Limb (tissue), 2 donors: ENCODE results near the gene RHBDF1.

Source experiments
- DNase-seq, 2 donors: peaks; one replicate each; pipeline ENCODE4 v3.0.0-alpha.2; 2016; ENCODE audit errors: extremely low spot score in 2 of 2

Gene RHBDF1, protein sequence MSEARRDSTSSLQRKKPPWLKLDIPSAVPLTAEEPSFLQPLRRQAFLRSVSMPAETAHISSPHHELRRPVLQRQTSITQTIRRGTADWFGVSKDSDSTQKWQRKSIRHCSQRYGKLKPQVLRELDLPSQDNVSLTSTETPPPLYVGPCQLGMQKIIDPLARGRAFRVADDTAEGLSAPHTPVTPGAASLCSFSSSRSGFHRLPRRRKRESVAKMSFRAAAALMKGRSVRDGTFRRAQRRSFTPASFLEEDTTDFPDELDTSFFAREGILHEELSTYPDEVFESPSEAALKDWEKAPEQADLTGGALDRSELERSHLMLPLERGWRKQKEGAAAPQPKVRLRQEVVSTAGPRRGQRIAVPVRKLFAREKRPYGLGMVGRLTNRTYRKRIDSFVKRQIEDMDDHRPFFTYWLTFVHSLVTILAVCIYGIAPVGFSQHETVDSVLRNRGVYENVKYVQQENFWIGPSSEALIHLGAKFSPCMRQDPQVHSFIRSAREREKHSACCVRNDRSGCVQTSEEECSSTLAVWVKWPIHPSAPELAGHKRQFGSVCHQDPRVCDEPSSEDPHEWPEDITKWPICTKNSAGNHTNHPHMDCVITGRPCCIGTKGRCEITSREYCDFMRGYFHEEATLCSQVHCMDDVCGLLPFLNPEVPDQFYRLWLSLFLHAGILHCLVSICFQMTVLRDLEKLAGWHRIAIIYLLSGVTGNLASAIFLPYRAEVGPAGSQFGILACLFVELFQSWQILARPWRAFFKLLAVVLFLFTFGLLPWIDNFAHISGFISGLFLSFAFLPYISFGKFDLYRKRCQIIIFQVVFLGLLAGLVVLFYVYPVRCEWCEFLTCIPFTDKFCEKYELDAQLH

DNA sequence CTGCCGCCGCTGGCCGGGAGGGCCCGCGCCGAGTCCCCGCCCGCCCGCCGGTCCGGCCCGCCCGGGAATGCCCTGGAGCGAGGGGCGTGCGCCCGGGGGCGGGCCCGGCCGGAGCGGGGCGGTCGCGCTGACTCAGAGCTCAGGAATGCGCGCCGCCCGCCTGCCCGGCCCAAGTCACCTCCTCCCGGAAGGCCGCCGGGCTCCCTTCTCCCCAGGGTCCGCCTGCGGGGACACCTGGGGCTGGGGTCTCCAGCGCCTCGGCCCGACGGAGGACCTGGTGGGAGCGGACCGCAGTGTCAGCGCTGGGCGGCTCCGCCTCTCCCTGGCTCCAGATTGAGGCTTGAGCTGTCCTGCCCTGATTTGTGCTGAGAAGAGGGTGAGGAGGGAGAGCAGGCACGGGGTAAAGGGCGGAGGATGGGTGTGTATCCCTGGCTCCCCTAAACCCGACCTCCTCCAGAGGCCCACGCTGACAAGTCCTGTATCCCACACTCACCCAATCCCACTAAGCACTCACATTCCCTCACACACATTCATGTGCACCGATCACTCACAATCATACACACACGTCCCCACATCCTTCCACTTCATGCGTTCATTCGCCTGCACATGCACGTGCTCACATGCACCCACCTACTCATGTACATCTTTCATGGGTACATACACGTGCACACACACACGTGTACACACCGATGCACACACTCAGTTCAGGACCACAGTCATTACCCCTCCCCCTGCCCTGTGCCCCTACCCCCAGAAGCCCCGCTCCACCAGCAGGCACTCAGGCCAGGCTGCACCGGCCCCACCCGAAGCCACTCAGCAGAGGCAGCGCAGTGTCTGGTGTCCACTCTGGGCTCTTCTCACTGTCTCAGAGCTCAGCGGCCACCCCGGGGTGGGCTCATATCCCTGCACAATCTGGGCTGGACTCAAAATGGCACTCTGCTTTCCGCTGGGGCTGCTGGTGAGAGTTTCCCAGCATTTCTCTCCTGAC lies at the start of gene RHBDF1:
Gene RHBDF1 (minus strand): TSS at position 71 of the 988 bp plus-strand sequence. CDS start 7,616 bp downstream, outside the sequence.
- peak; percentile 66 to 79 for DNase-seq

DNA sequence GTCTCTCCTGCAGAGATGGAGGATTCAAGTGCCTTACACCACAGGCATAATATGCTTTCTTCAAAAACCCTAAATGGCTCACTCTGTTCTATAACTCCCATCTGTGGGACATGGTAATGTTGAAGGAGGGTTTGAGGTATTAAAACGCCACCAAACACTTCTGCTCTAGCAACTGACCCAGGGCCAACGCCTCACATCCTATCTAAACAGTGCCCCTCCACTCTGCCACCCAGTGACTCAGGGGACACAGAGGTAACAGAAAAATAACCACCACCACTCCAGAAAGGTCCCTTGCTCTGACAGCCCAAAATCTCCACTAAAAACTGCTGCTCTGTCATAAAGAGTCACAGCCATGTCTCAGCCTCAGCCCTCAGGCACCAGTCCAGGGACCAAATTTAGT lies 48.3 kb upstream of the RHBDF1 start:
- no peak for DNase-seq

DNA sequence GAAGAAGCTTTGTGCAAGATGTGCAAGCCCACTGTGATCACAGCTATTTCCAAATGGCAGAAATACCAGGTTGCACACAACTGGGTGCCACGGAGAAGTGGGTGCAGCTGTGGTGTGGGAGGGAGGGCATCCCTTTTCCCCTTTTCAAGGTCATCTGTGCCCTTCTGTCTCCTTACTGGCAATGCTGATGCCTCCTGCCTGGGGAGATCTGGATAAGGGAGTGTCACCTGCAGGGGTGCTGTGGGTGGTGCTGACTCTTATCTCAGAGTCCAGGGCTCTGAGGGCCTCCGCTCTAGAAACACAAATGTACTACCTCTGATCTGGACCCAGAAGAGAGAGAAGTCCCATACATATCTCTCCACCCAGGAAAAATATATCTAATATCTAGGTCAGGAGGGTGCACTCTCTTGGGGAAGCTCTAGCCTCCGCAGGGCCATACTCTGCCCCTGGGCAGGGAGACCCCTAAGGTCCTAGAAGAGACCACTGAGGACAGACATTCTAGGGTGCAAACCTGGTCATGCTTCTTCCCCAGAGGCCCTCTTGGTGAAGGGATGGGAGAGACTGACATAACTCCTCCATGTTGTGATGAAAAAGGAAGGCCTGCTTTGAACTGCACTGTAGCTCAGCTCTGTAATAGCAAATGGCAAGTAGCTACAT lies 47.5 kb upstream of the RHBDF1 start:
- DNase-seq = no peak

DNA sequence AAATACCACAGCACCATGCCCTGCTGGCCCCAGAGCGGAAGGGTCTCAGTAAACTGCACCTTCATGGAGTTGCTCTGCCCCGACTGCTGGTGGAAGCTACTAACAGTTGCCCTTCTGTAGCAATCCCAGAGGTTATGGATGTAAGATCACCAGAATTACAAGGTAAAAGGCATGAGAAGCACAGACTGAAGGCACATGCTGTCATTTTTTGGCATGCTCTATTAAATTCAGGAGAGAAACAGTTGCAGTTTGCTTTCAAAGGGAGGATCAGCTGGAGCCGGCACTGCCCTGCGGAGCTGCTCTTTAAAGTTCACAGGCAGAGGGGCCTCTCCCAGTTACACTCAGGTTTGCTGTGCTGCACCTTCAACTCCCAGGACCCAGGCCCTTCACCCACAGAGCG lies 46.9 kb upstream of the RHBDF1 start:
- DNase-seq = no peak

DNA sequence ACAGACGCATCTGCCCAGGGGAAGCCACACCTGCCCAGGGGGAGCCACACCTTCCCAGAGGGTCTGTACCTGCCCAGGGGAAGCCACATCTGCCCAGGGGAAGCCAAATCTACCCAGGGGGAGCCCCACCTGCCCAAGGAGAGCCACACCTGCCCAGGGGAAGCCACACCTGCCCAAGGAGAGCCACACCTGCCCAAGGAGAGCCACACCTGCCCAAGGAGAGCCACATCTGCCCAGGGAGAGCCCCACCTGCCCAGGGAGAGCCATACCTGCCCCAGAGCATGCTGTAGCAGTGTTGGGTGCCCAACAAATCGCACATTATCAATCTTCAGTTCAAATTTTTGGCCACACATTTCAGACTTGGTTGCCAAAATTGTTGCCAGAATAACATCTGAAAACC lies 46.4 kb upstream of the RHBDF1 start:
- no peak for DNase-seq

DNA sequence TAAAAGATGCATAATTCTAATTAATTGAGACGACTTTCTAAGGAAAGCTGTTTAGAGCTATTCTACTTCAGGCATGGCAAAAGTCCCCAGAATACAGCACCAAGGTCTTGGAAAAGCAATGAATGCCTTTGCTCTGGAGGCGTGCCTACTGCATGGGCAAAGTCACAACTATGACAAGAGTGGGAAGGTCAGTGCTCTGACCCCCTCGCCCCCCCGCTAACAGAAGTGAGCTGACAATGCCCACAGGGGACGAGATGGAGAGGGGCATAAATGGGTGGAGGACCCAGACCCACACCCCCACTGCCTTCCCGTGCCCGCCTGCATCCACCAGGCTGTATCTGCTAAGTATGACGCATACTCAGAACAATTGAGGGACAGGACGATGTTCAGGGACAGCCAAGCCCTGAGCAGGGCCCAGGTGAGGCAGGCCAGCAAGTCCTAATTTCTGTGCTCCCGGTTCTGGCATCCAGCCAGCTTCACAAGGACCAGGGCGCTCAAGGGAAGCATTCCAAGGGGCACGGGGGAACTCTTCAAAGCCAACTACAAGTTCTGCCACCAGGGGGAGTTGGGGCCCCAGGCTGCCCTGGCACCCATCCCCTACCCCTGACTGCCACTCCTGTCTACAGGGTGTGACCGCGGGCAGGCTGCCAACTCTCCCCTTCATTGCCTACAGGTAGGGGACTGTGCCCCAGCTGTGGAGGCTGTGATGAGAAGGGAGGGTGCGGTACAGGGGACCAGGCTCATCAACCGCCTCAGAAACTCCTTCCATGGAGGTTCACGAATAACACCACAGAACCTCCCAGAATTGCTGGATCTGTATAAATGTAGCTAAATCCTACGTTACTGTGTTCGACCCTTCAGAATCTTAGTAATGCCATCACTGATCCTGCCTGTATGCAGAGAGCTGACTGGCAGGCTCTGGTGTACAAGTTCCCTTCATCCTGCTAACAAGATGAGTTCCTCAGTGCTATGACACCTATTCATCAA lies 45.2 kb upstream of the RHBDF1 start:
- peak; percentile 6 to 66 for DNase-seq

DNA sequence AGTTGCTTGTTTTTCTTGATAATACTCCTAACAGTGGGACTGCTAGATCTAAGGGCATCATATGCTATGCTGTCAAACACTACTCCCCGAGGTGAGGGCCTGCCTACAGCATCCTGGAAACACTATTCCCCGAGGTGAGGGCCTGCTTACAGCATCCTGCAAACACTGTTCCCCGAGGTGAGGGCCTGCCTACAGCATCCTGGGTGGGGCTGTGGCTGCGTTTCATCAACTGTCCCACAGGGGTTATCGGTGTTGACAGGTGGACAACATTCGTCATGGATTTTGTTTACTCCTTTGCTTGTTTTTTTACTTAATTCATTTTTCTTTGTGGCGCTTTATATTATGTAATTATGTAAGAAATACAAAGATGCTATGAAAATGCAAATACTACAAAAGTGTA lies 43.6 kb upstream of the RHBDF1 start:
- DNase-seq = no peak

DNA sequence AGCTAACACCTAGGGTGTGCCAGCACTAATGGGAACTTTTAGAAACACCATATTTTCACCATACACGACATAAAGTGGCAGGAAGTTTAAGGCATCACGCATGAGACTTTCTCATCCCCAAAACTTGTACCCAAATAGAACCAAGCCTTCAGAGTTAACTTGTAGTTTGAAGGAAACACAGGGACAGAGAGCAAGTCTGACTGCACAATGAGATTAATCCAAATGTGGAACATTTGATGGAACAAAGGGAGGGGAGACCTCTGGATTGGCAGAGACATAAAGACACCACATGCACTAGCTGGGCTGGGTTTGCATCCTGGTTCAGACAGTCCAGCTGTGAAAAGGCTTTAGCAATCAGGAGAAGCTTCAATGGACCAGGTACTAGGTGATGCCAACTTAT lies 41.9 kb upstream of the RHBDF1 start:
- no peak for DNase-seq

DNA sequence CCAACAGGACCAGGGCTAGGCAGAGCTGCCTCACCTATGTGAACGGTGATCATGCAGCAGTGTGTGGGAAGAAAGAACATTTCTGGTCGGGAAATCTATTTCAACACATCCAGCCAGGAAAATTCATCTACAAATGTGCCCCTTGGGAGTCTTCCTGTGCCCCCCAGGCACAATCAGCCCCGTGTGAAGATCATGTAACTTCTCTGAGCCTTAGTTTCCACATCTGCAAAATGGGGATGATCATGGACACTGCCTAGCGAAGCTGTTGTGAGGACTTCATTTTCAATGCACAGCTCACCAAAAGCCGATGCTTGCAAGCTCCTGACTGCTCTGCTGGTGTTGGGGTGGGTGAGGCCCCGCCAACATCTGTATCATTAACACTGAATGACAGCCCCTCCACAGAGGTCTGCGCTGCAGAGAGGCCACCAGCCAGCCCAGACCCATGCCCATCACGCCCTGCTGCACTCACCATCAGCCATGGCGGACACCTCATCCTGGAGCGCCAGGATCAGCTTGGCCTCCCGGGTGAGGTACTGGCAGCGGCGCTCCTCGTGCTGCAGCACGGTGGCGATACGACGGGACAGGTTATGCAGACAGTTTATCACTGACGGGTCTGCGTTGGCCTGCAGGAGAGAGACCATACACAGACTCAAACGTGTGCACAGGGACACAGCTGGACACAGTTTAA lies 39.9 kb upstream of the RHBDF1 start:
- DNase-seq = no peak

DNA sequence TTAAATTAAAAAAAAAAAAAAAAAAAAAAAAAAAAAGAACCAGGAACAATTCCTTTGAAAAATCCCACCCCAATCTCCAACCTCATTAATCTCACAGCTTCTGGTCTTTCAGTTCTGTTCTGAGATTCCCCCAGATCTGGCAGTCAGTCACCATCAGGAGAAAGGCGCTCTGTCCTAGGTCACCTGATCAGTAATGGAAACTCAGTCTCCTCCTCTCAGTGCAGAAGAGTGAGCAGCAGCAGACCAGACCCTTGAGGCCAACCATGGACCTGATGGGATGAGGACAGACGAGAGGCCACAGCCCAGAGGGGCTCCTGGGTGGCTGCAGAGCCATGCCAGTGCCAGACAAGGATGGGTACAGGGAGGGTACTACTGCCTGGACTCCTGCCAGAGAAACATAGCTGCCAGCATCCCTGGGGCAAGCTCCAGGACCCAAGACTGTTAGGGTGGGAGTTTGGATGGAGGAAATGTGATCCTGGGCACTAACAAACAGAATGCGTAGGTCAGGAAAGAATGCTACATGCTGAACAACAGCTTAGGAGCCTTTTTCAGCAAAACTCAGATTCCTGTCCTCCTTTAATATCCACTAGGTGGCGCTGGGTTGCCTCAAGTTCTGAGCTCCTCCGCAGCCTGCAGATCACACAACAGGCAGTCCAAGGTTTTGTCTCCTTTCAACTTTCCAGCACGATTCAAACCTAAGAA lies 34.3 kb upstream of the RHBDF1 start:
- peak; percentile 62 to 82 for DNase-seq

DNA sequence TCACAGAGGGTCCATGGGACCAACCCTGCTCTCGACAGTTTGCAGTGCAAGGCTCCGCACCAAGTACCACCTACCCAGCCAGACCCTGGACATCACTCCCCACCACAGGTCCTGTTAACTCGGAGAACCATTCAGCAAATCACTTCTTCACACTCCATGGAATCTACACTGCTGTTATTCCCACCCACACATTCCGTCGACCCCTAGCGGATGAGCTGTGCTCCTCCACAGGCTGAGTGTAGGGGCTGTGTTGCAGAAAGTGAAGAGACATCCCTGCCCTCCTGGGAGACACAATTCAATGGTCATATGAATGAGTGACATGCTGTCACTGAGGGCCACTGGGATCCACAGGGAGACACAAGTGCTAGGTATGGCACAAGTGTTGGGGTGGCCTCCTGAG lies 33.1 kb upstream of the RHBDF1 start:
- DNase-seq = no peak

DNA sequence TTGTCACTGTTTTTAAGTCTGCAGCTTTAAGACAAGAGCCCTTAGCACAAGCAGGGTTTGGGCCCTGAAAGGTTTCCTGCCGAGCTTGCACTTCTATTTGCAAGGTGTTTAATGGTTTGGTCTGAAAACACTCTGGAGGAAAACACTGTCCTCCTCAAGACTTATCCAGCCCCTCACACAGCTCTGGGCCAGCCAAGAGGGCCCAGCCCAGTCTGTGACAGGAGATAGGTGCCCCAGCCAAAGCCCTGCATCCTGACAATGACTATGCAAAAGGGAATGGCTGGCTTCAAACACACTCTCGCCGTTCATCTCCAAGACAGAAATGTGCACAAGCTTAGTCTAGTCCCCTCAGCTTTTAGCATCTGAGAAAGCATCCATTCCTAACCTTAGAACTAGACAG lies 32.5 kb upstream of the RHBDF1 start:
- no peak for DNase-seq

DNA sequence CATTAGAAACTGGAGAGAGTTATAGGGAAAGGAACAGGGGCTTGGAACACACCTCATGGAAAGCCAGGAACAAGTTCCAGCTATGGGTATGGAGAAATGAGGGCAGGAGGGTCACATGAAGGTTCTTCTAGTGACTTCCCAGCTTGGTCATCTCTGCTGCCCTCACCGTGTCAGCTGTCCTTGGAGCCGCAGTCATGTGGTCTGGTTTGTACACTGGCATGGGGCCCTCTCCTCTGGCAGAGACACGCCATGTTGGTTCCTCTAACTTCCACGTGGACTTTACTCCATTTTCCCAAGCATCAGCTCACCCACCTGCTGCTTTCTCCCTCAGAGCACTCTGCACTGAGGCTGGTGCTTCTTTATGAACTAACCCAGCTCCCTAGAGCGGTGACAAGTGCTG lies 31.9 kb upstream of the RHBDF1 start:
- DNase-seq = no peak

DNA sequence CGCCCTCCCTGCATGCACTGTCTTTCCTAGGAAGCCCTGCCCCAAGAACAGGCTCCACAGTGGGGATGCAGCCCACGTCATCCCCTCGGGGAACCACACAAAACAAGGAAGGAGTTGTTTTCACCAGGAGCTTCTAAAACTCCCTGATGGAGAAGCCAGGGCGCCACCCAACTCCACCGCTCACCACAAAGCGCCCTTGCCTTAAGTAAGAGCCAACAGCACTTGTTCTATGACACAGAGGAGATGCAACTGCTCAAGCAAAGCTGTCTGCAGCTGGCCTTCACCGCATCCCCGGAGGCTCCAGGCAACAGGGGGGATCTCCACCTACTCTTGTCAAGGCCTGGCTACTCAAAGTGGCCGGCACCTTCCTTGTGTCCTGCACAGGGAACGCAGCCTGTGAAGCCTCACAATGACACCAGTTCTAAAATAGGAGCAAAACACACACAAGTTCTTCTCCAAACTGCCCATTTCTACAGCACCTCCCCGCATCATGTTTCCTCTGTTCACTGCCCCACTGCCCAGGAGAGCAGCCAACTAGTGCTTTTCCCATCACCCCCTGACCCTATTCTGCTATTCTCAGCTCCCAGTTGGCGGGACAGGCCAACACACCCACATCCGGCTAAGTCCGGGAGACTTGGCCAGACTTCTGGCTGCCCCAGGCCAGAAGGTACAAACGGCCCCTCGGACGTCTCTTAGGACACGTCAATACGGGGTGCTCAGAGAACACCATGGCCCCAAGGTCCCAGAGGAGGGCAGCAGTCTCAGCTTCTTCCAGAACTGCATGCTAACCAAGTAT lies 29.8 kb upstream of the RHBDF1 start:
- no peak for DNase-seq

DNA sequence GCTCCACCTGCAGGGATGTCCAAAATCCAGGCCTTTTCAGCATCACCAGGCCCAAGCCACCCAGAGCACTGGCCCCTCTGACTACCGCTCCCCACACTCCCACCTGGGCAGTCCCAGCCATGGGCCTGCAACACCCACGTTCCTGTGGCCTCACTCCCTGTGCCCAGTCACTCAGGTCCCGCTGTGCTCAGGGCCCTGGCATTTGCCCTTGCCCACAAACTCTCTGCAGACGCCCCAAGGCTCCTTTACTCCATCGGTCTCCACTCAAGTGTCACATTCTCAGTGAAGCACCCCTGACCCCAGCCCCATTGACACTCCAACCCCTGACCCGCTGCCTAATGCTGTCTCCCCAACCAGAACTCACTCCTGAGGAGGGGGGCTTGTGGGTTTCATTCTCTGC lies 29.2 kb upstream of the RHBDF1 start:
- DNase-seq = no peak

DNA sequence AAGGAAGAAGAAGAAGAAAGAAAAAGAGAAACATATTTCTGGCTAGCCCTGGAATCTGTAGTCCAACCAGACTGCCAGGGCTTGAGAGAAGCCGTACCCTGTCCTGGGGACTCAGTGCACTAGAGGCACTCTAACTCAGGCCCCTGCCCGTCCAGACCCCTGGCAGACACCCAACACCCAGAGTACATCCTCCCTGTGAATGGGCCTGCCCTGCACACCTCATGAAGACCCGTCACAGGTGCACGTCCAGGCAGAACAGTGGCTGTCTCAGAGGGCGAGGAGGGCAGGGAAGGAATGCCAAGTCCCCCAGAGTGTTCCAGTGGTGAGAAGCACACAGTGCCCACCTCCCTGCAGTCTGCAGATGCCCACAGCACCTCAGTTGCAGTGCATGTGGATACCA lies 28.6 kb upstream of the RHBDF1 start:
- DNase-seq = no peak

DNA sequence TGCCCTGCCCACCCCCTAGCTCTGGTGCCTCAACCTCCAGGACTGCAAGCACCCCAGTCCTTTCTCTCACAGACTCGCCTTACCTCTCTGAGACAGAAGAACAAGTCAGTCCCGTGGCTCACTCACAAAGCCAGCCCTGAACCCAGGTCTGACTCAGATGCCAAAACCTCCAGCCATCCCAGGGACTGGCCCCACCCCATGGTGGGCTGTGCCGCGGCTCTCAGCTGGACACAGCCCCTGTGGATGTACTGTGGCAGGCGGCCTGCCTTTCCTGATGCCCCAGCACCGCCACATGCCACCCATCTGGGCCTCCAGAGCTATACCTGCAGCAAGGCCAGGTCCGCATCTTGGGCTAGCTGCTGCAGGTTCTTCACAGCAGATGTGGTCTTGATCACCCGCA lies 25.4 kb upstream of the RHBDF1 start:
- DNase-seq = no peak

DNA sequence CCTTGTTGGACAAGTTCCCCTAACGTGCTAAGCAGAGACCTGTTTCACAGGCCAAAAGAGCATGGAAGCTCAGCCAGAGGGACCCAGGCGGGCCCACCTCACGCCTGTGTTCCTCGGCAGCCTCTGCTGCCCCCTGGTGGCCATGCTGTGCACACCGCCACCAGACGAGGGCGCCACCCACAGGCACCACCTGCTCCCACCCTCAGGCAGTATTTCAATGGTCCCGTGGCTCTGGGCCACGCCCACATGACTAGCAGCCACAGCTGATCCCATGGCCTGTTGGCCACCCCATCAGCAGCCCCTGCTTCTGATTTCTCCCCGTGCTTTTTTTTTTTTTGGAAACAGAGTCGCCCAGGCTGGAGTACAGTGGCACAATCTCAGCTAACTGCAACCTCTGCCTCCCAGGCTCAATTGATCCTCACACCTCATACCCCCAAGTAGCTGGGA lies 24.5 kb upstream of the RHBDF1 start:
- DNase-seq = peak; percentile 62 to 87
